HG03039 (cell line): Measurements from ENCODE around the gene CLCN6.

Experiments used
- ATAC-seq: cut with Tn5 transposase; IDR thresholded peaks from one replicate; pipeline ENCODE4 v1.9.1; 2021; ENCODE audit warnings: mild to moderate bottlenecking, moderate library complexity; ENCODE audit not compliant: unreplicated experiment

Gene CLCN6

GRCh38 chr1:11874624-11875023, 68.6 kb downstream of the CLCN6 start:
- no peak for ATAC-seq

- no peak for ATAC-seq
Measured at GRCh38 chr1:11875094-11875493, 69.1 kb downstream of the CLCN6 start.

- no peak for ATAC-seq
Measured at GRCh38 chr1:11877074-11877473, 71.1 kb downstream of the CLCN6 start.

- ATAC-seq, result no peak
Measured at GRCh38 chr1:11878081-11878890, 72.3 kb downstream of the CLCN6 start.

- ATAC-seq, result no peak
Measured at GRCh38 chr1:11878891-11879190, 72.8 kb downstream of the CLCN6 start.

GRCh38 chr1:11879311-11880180, 73.6 kb downstream of the CLCN6 start:
- ATAC-seq, result no peak

- ATAC-seq, result no peak
Measured at GRCh38 chr1:11880181-11880575, 74.2 kb downstream of the CLCN6 start.

GRCh38 chr1:11880911-11881748, 75.1 kb downstream of the CLCN6 start:
- no peak for ATAC-seq

- no peak for ATAC-seq
Measured at GRCh38 chr1:11881749-11882441, 75.9 kb downstream of the CLCN6 start.

GRCh38 chr1:11882814-11883538, 77.0 kb downstream of the CLCN6 start:
- no peak for ATAC-seq

GRCh38 chr1:11885916-11886315, 79.9 kb downstream of the CLCN6 start:
- no peak for ATAC-seq

- ATAC-seq, result no peak
Measured at GRCh38 chr1:11886986-11887665, 81.1 kb downstream of the CLCN6 start.

GRCh38 chr1:11887666-11888007, 81.6 kb downstream of the CLCN6 start:
- no peak for ATAC-seq

- no peak for ATAC-seq
Measured at GRCh38 chr1:11888206-11888876, 82.3 kb downstream of the CLCN6 start.

GRCh38 chr1:11888877-11889208, 82.9 kb downstream of the CLCN6 start:
- ATAC-seq, result no peak

GRCh38 chr1:11891433-11892186, 85.6 kb downstream of the CLCN6 start:
- no peak for ATAC-seq
